Glomerular endothelial cell (primary cell): ENCODE results near the gene ARHGAP10. TPM values are rescaled to one million over a fixed set of nuclear protein-coding genes. Genes with fewer than 3 reads are reported as not detected.

Experiments used
- DNase-seq: peaks from one replicate; pipeline ENCODE4 v3.0.0-alpha.2; 2011; ENCODE audit warnings: low read depth, low spot score; ENCODE audit errors: extremely low read depth
- total RNA-seq: library from RNA; depleted of rRNA; stranded (reverse); fragments of >200 nt; gene quantifications from 2 replicates; pipeline ENCODE4 v1.2.3, GENCODE V29; 2015

Gene ARHGAP10
- total RNA-seq, 1 donor from 2014 or later: 16.7 TPM

DNA sequence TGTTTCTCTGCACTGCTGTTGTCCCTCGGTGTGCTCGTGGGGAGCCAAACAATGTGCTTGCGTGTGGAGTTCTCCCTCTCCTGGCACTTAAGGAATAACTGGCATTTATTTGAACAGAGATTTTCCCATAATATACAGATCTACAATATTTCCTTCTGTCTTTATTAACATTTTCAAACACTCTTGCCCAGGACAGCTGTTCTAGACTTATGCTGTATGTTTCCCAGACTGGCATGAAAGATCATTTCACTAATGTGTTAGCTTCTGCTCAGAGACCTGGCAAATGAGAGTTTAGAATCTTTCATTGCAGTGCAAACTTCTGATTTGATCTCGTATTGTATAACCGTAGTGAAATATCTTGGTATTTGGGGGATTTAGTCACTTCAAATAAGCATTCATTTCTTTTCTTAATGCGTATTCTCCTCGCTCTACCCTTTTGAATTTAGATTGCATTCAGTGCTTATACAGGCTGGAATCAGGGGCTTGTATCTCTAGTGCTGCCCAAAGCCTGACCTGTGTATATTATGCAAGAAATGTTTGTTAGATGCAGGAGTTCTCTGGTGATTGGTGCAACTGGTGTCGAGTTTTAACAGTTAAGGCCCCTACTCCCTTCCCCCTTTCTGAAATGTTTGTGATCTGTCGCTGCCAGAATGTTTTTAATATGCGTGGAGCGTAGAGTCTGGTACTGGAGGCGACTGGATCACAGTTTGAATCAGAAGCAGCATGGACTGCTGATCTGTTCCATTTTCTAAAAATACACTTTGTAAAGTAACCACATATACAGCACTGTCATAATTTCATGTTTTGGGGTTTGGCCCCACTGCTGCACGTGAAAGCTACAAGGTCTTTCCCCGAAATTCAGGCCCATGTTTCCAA, 326.3 kb downstream of the ARHGAP10 start:
- DNase-seq: no peak

DNA sequence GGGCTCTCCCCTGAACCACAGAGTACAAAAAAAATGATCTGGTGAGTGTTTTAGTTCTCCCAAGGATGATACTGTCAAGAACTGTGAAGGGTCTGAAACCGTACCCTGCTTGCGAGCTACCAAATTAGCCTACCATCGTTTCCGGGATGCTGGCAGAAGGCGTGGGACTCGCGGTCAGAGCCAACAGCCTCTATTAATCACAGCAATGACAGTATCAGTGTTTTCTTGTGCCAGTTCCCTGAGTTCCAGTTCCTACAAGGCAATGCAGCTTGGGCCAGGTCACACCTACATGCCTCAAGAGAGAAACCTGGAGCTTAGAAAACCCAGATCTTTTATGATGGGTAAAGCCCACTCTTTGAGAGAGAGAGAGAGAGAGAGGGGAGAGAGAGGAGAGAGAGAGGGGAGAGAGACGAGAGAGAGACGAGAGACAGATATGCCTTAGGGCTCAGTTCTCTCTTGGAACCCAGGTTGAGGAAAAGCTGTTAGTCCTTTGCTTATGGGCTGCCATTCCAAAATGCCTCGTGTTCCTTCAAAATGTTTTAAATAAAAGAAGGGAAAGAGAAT, 327.8 kb downstream of the ARHGAP10 start:
- DNase-seq: no peak

DNA sequence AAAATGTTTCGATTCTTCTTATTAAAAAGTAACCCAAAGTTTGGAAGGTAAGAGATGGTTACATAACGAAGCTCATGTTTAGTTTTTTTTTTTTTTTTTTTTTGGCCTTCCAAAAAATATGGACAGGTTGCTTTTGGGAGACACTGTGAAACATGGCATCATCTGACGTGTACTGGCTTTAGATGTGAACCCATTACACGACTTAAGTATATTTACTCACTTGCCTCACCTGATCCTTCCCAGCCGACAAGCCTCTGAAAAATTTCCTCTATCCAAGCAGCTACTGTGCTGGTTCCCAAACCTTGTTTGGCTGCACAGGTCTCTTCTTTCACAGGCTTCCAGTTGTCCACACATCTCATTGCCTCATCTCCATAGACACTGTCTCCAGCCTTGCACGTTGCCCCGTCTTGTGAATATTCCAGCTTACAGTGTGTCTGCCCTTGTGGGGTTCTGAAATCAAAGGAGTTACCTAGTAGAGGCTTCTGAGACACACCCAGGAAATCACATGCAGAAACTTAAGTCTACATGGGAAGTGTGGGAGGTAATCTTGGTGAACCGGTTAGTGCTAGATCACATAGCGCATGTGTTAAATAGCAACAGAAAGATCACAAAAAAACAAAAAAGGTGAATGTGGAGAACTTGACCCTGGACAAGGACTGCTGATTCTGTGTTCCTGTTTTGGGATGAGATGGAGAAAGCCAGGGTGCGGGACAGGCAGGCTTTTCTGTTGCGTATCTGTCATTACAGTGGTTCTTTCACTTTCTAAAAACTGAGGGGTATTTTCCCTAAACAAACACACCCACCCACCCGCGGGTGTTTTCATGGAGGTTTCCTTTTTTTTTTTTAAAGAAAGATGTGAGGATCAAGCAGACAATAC, 328.6 kb downstream of the ARHGAP10 start:
- DNase-seq: no peak

DNA sequence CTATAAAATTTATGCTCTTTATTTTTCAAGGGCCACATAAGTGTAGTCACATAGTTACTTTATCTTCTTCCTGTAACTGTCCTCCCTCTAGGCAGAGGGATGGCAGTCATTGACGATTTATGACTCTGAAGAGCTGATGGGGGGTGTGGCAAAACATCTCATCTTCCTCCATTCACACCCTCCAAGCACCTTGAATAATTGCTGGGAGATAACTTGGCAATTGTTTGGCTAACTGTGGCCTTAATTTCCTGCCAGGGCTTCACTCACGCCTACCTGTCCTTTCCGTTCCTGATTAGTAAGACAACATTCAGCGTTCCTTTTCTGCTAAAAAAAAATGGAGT, 329.2 kb downstream of the ARHGAP10 start:
- no peak for DNase-seq

DNA sequence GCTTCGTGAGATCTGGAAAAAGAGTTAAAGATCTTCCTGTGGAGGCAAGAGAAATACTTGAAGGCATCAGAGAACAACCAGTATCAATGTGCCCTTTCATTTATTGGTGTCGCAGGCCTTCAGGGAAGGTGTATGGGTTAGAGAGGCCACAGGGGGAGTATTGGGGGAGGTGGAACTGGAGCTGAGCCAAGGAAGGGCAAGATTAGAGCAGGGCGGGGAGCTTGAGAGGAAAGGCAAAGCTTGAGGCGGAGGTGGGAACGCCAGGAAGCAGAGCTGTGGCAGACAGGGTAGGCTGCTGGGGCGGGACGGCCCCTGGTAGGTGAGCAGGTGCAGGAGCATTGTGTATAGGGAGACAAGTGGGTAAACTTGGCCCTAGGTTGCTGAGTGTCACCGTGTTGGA, 329.9 kb downstream of the ARHGAP10 start:
- DNase-seq: no peak

DNA sequence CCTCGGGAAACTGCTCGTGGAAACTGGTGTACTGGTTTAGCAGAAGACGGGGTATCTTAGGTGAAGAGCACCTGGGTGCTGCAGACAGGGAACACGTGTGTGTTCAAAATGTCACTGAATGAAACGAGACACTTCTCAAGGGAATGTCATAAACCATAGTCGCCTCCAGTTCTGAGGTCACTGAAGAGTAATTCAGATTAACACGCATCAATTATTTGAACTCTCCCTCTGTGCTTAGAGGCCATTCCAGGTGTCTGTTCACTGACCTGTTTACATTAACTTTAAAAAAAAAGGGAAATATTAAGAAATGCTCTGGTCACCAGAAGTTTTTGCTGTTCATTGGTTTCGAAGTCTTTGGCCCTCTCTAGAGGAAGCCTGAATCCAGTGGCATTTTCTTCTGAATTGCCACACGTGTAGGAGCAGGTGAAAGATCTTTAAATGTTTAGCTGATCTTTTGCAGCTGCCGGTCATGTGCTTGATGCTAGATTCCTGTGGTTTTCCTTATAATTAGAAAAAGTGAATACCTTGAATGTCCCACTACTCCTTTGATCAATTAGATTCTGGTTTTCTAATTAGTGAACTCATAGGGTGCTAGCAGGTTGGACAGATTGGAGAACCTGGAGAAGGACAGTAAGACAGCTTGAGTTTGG, 330.5 kb downstream of the ARHGAP10 start:
- DNase-seq: no peak

DNA sequence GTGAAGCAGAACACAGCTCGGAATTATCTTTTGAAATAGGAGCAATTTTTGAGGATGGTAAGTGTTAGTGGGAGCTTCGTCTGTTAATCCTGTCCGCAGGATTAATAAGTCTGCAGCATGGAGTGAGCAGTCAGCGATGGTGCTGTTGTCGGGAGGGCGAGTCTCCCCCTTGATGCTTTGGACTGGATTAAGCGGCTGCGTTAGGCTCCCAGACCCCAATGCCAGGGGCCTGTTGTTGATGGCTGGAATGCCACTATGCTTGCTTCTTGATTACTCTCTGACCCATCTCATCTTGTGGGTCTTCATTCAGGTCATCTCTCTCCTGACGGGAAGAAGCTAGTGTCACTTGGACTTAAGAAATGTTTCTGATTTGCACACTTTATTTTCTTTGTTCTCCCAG, 332.6 kb downstream of the ARHGAP10 start:
- DNase-seq: no peak

DNA sequence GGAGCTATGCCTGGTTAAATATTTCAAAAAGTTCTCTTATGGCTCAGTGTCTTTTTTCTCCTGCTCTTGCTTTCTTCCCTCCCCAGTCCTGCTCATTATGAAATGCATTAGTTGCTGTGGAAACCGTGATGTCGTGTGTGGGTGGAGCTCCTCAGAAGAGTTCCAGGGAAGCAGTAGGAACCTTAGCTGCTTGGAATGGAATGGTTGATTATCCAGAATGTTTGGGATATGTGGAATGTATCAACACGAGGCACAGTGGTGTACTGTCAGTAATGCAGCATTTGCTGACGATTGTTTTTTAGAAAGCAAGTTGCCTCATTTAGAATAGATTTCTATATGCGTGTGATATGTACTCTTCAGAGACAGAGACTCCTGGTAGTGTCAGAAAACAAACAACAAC, 333.2 kb downstream of the ARHGAP10 start:
- no peak for DNase-seq

DNA sequence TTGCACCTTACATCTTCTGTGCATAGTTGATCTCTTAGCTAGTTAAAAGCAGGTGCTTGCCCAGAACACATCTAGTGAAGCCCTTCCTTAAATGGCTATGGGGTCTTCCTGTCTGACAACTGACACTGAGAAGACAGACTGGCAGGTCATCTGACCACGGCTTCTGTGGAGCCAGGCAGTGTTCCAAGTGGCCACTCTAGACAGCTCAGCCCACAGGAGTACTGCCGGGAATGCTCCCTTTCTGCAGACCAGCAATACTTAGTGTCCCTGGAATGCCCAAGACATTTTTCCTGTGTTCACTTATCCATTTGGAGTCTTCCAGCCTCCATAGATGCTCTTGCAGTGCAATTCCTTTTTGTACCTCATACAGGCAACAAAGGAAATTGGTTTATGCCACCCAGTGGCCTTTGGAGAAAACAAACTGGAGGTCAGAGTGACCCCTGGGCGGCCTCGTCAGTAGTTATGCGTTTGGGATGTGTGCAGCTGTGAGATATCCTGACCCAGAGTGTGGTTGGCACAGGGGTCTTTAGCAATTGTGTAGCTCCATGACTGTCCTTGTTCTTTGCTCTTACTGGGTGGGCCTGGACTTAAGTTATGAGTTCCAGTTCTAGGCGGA, 335.5 kb downstream of the ARHGAP10 start:
- no peak for DNase-seq

DNA sequence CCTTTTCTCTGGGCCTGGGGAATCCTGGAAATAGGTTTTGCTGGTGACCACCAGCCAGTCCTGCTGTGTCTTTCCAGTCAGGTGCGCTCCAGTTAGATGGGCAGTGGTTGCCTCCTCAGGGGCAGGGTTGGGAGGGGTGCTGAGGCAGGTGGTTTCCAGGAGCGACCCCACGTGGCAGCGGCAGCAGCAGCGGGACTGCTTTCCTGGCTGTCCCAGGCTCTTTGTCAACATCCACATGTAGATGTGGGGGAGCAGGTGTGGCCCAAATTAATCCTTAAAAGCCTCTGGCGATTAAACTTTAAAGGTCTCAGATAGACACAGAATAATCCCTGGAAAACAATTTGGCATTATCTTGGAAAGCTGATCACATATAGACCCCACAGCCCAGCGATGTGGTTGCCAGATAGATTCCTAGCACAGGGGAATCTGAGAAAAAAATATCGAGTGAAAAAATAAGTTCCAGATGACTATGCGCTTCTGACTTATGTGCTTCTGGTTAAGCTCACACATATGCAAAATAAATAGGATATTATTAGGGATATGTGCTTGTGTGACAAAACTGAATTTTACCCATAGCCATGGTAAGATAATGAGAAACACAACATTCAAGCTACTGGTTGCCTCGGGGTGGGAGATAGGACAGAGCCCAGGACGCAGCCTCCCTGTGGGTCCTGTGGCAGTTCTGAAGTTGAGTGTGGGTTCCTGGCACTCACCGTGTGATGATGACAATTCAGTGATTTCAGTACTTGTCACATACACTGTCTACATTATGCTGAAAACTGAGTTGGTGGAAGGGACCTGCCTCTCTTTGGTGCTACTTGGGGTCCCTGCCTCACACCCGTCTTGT, 336.4 kb downstream of the ARHGAP10 start:
- no peak for DNase-seq

DNA sequence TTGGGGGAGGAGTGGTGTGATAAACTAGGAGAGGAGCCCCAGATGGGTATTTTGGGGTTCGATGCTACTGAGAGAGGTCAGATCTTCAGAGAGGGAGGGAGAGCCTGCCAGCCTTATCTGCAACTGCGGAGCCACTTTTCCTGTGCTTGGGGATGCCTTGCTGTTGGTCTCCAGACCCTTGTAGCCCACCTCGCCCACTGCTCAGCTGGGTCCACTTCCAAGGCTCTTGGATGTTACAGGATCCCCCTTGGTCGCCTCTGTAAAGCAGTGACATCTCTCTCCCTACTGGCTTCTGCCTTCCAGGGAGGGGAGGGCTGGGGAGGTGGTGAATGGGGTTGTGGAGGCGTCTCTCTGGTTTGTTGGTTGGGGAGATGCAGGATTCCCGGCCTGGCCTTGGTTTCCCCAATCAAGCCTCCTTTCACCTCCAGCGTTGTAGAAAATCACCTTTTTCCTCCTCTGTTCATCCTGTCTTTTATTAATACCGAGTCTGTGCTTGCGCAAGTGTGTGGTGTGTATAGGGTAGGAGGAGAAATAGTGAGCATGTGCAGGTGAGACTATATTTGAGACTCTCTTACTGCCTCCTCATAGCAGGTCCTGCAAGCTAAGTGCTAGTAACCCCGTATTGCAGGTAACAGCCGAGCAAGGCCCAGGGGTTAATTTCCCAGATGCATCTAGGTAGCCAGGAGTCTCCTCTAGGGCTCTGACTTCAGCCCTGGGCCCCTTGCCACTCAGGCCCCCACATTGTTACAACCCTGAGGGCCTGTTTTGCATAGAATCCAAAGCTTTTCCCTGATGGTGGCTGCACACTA, 337.4 kb downstream of the ARHGAP10 start:
- DNase-seq: no peak

DNA sequence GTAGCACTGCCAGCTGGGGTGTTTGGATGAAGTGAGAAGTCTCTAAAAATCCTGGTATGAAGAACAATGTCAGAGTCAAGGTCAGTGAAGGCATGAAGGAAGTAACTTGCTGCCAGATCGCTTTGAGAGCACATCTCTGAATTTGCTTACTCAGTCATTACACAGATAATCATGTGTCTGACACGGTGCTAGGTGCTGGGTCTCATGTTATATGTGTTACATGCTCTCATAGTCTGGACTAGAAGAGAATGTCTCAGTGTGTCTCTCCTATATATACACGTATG, 337.9 kb downstream of the ARHGAP10 start:
- no peak for DNase-seq

DNA sequence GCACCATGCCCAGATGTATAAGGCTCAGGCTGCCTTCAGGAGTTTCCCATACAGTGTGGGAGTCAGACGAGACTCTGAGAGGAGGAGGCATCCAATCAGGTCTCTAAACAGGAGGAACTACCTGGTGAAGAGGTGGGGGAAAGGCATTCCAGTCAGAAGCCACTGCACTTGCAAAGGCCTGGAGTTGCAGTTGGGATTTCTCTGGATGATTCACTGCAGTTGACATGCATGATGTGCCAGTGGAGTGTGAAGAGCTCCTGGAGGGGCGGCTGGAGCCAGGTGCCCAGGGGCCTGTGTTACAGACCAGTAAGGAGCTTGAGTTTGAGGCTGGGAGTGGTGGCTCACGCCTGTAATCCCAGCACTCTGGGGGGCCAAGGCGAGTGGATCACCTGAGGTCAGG, 339.1 kb downstream of the ARHGAP10 start:
- DNase-seq: no peak

DNA sequence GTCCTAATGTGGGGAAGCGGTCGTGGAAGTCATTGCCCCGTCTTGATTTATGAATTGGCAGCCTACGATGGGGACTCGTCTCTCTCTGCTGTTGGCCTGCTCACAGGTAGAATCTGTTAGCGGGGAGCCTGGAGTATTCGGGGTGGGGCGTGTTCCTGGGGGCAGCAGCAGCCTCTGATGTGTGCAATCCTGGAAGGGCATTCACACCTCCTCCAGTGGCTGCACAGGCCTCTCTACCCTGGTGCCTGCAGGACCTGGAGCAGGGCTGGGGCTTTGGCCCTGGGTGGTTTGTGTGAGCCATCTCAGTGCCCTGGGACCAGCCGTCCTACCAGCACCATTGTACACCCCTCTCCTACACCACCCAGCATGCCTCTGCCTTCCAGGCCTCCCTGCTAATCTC, 340.9 kb downstream of the ARHGAP10 start:
- no peak for DNase-seq

DNA sequence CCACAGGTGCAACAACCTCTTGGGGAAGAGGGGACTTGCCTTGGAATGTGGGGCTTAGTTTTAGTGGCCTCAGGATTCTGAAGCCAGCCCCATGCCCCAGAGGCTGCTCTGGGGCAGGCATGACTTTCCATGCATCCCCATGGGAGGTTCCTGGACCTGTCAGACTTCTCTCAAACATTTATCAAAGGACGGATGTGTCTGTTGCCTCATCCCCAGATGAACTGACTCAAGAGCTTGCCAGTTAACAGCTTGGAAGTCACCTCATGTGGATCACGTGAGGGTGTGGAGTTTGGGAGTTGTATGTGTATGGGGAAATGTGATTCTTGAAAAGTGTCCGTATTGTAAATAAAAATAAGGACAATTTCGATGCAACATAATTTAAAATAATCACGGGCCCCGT, 341.5 kb downstream of the ARHGAP10 start:
- DNase-seq: no peak

DNA sequence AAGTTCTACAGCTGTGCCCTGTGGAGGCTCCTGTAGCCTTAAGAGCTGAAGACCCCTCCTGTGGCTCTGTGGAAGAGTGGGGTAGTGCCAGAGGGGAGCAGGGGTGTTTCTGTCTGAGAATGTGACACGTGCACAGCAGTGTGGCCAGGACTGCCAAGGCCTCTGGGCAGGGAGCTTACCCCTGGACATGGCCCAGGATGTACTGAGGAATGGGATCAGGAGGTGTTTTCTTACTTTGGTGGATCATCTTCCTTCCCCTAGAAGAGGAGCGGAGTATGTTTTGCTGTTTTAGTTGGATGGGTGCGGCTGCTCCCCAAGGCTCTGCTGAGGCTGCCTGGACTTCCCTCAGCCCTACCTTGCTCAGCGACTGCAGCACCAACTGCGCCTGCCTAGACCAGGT, 342.6 kb downstream of the ARHGAP10 start:
- DNase-seq: no peak

DNA sequence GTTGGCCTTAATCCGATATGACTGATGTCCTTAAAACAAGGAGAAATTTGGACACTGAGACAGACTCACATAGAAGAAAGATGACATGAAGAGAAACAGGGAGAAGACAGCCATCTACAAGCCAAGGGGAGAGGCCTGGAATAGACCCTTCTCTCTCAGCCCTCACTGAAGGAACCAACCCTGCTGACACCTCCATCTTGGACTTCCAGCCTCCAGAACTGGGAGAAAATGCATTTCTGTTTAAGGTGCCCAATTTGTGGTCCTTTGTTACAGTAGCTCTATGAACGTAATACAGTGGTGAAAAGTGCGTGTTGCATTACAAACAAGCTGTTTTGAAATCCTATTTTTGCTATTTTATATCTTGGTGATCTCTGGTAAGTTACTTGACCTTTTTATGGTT, 343.6 kb downstream of the ARHGAP10 start:
- no peak for DNase-seq

DNA sequence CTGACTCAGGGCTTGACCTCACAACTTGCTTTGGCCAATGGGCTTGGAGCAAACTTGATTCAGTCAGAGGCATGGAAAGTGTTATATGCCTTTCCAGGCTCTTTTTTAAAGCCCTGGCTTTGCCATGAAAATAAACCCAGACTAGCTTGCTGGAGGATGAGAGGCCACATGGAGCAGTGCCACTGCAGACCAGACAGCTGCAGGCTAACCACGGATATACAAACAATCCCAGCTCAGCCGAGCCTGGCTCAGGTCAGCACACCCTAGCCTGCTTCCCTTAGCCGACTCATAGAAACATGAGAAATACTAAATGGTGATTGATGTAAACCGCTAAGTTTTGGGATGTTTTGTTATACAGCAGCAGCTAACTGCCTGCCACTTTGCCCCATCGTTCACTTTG, 345.1 kb downstream of the ARHGAP10 start:
- no peak for DNase-seq

DNA sequence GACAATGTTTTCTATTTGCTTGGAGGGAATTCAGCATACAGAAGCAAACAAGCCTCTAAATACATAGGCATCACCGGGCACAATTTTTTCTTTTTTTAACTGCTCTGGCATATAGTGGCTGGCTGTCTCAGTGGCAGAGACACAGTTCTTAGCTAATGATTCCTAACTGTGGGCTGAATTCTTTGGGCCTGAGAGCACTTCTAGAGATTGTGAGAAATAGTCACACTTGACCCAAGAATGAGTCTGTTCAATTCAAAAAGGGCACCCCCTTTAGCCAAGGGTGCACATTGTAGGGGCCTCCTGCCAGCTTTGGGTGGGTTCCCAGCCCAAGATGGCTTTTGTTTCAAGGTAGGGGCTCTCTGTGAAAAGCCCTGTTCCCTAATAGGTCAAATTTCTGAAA, 345.7 kb downstream of the ARHGAP10 start:
- no peak for DNase-seq
